NCI-H446 treated with DMSO at 0.1 percent for 48 hours (cell line): ENCODE data around the gene DDIT3.
"Not testable (repeated sequence)": the region's sequence is repeated elsewhere in the genome, so short reads cannot be mapped to it uniquely, and the experiment has no call there.

Experiments
- DNase-seq: peaks from one replicate; lab custom pipeline; 2025; lab: John Stamatoyannopoulos, UW

Gene DDIT3

GRCh38 chr12:57525615-57526383 lies 5.5 kb upstream of the DDIT3 start:
- DNase-seq: no peak

DNA sequence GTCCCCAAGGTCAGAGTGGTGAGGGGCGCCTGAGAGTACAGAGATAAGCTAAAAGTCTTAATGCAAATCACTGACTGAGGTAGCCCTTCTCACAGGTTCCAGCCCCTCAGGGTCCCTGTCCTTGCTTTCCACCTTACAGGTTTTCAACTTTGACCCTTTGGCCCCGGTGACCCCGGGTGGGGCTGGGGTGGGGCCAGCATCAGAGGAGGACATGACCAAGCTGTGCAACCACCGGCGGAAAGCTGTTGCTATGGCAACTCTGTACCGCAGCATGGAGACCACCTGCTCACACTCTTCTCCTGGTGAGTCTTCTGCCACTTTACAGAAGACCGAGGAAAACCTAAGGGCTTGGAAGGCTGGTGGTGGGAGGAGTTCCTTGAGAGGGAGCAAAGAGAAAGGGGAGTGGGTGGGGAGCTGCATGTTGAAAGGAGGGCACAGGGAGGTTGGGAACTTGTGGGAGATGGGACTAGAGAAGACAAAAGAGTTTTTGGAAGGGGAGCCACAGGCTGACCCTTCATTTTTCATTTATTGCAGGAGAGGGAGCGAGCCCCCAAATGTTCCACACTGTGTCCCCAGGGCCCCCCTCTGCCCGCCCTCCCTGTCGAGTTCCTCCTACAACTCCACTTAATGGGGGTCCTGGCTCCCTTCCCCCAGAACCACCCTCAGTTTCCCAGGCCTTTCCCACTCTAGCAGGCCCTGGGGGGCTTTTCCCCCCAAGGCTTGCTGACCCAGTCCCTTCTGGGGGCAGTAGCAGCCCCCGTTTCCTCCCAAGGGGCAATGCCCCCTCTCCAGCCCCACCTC lies 4.7 kb upstream of the DDIT3 start:
- no peak for DNase-seq

- no peak for DNase-seq
Observed at GRCh38 chr12:57523706-57524614, 3.6 kb upstream of the DDIT3 start.

GRCh38 chr12:57522887-57523705 lies 2.8 kb upstream of the DDIT3 start:
- no peak for DNase-seq

GRCh38 chr12:57522011-57522886 lies 1.9 kb upstream of the DDIT3 start, which contains the start of gene MBD6:
Gene MBD6 (plus strand): TSS chr12:57522824. CDS start chr12:57524304, 1,480 bp downstream.
- peak; percentile 85 for DNase-seq

- DNase-seq: no peak
Observed at GRCh38 chr12:57521525-57522010, 1.3 kb upstream of the DDIT3 start.

- DNase-seq: no peak
Observed at GRCh38 chr12:57519796-57520052, 590 bp downstream of the DDIT3 start.

DNA sequence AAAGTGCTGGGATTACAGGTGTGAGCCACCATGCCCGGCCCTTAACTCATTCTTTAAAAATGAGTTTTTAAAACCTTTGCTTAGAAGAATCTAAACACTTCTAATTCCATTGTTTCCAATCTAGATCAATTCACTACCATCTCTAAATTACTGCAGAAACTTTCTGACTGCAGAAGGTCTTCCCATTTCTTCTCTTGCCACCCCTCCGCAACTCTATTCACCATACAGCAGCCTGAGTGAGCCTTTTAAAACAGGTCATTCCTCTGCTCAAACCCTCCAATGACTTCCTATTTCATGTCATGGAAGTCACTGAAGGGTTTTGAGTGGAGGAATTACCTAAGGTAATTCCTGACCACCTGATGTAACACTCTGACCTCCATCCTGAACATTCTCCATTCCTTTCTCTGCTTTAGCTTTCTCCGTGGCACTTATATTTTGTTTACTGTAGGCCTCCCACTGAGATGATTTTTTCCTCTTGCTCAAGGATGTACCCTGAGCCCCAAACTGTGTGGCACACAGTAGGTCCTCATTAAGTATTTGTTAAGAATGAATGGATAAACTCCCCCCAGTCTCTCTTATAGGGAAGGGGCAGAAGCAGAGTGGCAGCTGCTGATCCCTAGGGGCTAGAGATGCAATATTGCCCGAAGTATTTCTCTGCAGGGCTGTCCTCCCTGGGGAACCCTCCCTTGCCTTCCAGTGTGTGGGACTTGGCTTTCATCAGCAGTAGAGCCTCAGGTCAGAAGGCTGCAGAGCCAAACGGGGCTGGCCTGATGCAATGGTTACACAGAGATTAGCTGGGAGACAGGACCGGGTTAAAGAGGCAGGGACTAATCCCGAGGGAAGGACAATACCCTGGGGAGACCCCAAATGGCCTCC lies 1.2 kb downstream of the DDIT3 start:
- DNase-seq: no peak

DNA sequence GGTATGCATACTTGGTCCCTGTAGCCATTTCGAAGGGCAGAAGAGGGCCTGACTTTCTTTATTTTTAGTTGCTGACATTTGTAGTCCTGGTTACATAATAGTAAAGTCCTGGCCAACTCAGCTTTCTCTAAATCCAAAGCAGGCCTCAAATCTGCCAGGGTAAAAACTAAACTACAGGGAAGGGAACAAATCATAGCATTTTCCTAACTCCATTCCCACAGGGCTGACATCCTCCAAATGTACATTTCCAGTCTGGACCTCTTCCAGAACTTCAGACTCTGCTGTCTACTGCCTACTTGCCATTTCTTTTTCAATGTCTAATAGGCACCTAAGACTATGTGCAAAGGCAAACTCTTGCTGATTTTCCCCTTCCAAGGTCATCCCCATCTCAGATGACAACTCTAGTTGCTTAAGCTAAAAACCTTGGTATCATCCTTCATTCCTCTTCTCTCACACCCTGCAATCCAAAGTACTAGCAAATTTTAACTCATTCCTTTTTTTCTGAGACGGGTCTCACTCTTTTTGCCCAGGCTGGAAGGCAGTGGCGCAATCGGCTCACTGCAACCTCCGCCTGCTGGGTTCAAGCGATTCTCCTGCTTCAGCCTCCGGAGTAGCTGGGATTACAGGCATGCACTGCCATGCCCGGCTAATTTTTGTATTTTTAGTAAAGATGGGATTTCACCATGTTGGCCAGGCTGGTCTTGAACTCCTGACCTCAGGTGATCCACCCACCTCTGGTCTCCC lies 2.0 kb downstream of the DDIT3 start:
- no peak for DNase-seq

DNA sequence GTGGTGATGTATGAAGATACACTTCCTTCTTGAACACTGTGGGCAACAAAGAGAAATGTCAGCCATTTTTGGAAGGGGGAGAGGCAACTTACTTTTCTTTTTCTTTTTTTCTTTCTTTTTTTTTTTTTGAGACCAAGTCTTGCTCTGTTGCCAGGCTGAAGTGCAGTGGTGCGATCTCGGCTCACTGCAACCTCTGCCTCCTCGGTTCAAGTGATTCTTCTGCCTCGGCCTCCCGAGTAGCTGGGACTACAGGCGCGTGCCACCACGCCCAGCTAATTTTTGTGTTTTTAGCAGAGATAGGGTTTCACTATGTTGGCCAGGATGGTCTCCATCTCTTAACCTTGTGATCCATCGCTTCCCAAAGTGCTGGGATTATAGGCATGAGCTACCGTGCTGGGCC lies 2.6 kb downstream of the DDIT3 start:
- not testable (repeated sequence) for DNase-seq

GRCh38 chr12:57517187-57517586 lies 3.1 kb downstream of the DDIT3 start:
- no peak for DNase-seq

DNA sequence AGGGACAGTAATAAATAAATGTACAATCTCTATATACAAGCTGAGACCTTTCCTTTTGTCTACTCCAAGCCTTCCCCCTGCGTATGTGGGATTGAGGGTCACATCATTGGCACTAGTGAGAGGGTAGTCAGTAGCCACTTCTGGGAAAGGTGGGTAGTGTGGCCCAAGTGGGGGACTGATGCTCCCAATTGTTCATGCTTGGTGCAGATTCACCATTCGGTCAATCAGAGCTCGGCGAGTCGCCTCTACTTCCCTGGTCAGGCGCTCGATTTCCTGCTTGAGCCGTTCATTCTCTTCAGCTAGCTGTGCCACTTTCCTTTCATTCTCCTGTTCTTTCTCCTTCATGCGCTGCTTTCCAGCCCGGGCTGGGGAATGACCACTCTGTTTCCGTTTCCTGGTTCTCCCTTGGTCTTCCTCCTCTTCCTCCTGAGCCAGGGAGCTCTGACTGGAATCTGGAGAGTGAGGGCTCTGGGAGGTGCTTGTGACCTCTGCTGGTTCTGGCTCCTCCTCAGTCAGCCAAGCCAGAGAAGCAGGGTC lies 3.6 kb downstream of the DDIT3 start:
- no peak for DNase-seq

DNA sequence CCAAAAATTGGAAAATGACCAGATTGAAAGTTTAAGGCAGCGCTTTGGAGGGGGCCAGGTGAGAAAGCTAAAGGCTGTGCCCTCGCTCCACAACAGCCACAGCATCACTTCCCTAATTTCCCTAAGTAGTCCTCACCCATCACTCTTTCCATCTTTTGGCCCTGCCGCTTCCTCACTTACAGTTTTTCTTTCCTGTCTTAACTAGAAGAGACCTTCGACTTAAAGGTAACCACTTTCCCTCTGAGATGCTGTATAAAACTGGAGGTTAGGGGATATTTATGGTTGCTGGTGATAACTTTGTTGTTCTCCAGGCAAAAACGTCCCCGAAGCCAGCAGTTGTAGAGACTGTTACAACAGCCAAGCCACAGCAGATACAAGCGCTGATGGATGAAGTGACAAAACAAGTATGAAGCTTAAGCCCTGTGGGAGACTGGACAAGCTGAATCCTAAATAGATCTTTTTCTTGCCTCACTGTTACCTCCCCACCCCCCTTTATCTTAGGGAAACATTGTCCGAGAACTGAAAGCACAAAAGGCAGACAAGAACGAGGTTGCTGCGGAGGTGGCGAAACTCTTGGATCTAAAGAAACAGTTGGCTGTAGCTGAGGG lies 4.3 kb downstream of the DDIT3 start:
- DNase-seq: no peak

DNA sequence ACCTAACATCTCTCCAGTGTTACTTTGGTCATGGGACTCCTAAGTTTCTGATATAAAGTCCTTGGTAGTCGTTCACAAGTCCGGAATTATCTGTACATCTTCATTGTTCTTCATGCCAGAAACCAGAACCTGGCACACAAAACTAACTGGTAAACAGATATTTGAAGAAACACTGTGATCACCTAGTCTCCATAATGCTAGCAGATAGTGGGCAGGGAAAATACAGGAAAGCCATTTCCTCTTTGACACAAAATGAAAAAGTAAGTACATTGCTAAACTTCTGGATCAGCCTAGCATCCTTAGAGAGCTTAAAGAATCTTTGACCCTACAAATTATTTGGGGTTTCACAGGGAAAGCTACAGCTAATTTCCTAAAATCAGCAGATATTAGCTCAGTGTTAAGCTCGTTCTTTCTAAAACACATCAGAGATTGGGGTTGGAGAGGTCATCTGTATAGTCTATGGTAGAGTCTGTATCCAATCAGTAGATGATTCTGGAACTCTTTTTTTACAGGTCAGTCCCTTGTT lies 4.8 kb downstream of the DDIT3 start:
- no peak for DNase-seq

DNA sequence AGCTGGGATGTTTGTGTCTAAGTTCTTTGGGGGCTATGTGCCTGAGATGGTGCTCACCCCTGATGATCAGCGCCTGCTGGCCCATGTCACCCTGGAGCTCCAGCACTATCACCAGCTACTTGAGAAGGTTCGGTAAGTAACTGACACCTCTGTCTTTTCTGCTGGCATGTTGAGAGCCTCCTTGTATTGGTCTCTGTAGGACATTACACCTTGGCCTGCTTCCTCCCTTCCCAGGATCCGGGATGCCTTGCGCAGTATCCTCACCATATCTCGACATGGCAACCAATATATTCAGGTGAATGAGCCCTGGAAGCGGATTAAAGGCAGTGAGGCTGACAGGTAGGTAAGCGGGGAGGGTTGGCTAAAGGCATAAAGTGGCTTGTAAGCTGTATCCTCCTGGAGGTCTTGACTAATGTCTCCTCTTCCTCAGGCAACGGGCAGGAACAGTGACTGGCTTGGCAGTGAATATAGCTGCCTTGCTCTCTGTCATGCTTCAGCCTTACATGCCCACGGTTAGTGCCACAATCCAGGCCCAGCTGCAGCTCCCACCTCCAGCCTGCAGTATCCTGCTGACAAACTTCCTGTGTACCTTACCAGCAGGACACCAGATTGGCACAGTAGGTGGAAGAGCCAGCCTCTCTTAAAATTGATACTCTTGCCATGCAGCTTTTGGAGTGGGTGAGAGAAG lies 5.5 kb downstream of the DDIT3 start:
- no peak for DNase-seq

- DNase-seq: not testable (repeated sequence)
Observed at GRCh38 chr12:57514246-57514645, 6.1 kb downstream of the DDIT3 start.

DNA sequence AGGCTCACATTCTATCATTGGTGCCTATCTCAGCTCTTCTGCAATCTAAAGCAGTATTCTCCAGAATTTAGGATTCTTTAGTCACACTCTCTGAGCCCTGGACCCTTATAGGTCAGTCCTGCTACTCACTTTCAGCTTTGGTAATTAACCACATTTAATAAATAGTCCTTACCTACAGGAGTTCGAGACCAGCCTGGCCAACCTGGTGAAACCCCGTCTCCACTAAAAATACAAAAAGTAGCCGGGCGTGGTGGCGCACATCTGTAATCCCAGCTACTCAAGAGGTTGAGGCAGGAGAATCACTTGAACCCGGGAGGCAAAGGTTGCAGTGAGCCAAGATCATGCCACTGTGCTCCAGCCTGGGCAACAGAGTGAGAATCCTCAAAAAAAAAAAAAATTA lies 6.6 kb downstream of the DDIT3 start:
- DNase-seq: not testable (repeated sequence)
